HepG2 (cell line): ENCODE data around the gene CCM2. TPM values are rescaled to one million over a fixed set of nuclear protein-coding genes. Genes with fewer than 3 reads are reported as not detected.

Experiments used
- ATF7-NPFF ChIP-seq: sonication (generic); formaldehyde crosslinking; IDR thresholded peaks from 2 replicates; pipeline ENCODE4 v1.8.1; 2023; ENCODE audit warnings: mild to moderate bottlenecking, low read depth, missing genetic modification reagents, moderate library complexity
- CEBPB ChIP-seq: IDR thresholded peaks from 2 replicates; pipeline ENCODE4 v1.6.1; 2011; ENCODE audit warnings: low read depth, low read length, improper control_type of control experiment, borderline replicate concordance
- ELK4 ChIP-seq: sonication (generic); formaldehyde crosslinking; IDR thresholded peaks from 2 replicates; pipeline ENCODE4 v1.9.0; 2021; ENCODE audit warnings: missing genetic modification reagents, borderline replicate concordance
- ETV6 ChIP-seq: sonication (generic); formaldehyde crosslinking; conservative IDR thresholded peaks from 2 replicates; pipeline ENCODE4 v1.4.0; 2020; ENCODE audit warnings: missing genetic modification reagents
- HOXA3 ChIP-seq: sonication (generic); formaldehyde crosslinking; IDR thresholded peaks from 2 replicates; pipeline ENCODE4 v1.5.0; 2020; ENCODE audit warnings: missing genetic modification reagents
- MEF2D ChIP-seq: sonication (generic); formaldehyde crosslinking; IDR thresholded peaks from 2 replicates; pipeline ENCODE4 v1.5.1; 2020; ENCODE audit warnings: mild to moderate bottlenecking, missing genetic modification reagents
- RBFOX2 ChIP-seq: fragments of 200-400 bp; formaldehyde crosslinking; IDR thresholded peaks from 2 replicates; pipeline ENCODE4 v1.6.1; 2017; ENCODE audit warnings: low read depth, mild to moderate bottlenecking, low read length
- REPIN1 ChIP-seq: sonication (generic); formaldehyde crosslinking; IDR thresholded peaks from 2 replicates; pipeline ENCODE4 v1.8.0; 2022; ENCODE audit warnings: missing genetic modification reagents, low read depth, mild to moderate bottlenecking, borderline replicate concordance
- RFX3 ChIP-seq: IDR thresholded peaks from 2 replicates; pipeline ENCODE4 v1.6.1; 2016; ENCODE audit warnings: missing biosample characterization, missing genetic modification reagents
- THAP9 ChIP-seq: sonication (generic); formaldehyde crosslinking; IDR thresholded peaks from 2 replicates; pipeline ENCODE4; 2020; ENCODE audit warnings: missing genetic modification reagents, mild to moderate bottlenecking, borderline replicate concordance
- YEATS2 ChIP-seq: sonication (generic); formaldehyde crosslinking; IDR thresholded peaks from 2 replicates; pipeline ENCODE4 v1.4.0; 2020; ENCODE audit warnings: missing genetic modification reagents, borderline replicate concordance
- ZNF674 ChIP-seq: sonication (generic); formaldehyde crosslinking; IDR thresholded peaks from 2 replicates; pipeline ENCODE4 v1.5.0; 2020; ENCODE audit warnings: low read depth, mild to moderate bottlenecking, missing genetic modification reagents
- ZNF691 ChIP-seq: sonication (generic); formaldehyde crosslinking; IDR thresholded peaks from 2 replicates; pipeline ENCODE4 v1.4.0; 2020; ENCODE audit warnings: missing genetic modification reagents, low read depth, mild to moderate bottlenecking, borderline replicate concordance
- ZNF737 ChIP-seq: sonication (generic); formaldehyde crosslinking; IDR thresholded peaks from 2 replicates; pipeline ENCODE4 v1.5.0; 2020; ENCODE audit warnings: missing genetic modification reagents, mild to moderate bottlenecking, borderline replicate concordance
- ZNF83 ChIP-seq: sonication (generic); formaldehyde crosslinking; IDR thresholded peaks from 2 replicates; pipeline ENCODE4 v1.4.0; 2020; ENCODE audit warnings: missing genetic modification reagents, mild to moderate bottlenecking, borderline replicate concordance
- ZSCAN12 ChIP-seq: sonication (generic); formaldehyde crosslinking; IDR thresholded peaks from 2 replicates; pipeline ENCODE4 v1.9.0; 2021; ENCODE audit warnings: mild to moderate bottlenecking, missing genetic modification reagents
- polyA plus RNA-seq, 8 experiments: library from polyadenylated mRNA; depleted of rRNA in 3 of 8; stranded (reverse) in 7 of 8; unstranded in 1 of 8; fragments of >200 nt; fragmentation: Illumina TruSeq in 4 of 8; extraction: Trizol in 4 of 8; gene quantifications; 2 replicates each; pipeline versions ENCODE4 v1.2.1 to v1.2.3, GENCODE V29; 2011 to 2016; ENCODE audit warnings: low read depth in 4 of 8, missing spikeins in 1 of 8, mixed read lengths in 1 of 8; ENCODE audit not compliant: insufficient read depth in 1 of 8
- total RNA-seq, 5 experiments: library from RNA; depleted of rRNA; stranded (reverse); fragments of >200 nt; fragmentation: Illumina TruSeq; extraction: Trizol; gene quantifications; 2 replicates each; pipeline ENCODE4 v1.2.3, GENCODE V29; 2016; ENCODE audit warnings: low read depth in 1 of 5
- TF ChIP-seq, protein P1 (sequence below): IDR thresholded peaks from 2 replicates; pipeline ENCODE4 v1.6.1; 2016; ENCODE audit warnings: low read depth, missing genetic modification reagents, missing compliant biosample characterization

CCM2 gene
- total and polyA plus RNA-seq, 2 of the 13 experiments (the other 11 are each of a cell fraction or from before 2014, with no cell fraction given): 13.7 to 15.8 TPM

DNA sequence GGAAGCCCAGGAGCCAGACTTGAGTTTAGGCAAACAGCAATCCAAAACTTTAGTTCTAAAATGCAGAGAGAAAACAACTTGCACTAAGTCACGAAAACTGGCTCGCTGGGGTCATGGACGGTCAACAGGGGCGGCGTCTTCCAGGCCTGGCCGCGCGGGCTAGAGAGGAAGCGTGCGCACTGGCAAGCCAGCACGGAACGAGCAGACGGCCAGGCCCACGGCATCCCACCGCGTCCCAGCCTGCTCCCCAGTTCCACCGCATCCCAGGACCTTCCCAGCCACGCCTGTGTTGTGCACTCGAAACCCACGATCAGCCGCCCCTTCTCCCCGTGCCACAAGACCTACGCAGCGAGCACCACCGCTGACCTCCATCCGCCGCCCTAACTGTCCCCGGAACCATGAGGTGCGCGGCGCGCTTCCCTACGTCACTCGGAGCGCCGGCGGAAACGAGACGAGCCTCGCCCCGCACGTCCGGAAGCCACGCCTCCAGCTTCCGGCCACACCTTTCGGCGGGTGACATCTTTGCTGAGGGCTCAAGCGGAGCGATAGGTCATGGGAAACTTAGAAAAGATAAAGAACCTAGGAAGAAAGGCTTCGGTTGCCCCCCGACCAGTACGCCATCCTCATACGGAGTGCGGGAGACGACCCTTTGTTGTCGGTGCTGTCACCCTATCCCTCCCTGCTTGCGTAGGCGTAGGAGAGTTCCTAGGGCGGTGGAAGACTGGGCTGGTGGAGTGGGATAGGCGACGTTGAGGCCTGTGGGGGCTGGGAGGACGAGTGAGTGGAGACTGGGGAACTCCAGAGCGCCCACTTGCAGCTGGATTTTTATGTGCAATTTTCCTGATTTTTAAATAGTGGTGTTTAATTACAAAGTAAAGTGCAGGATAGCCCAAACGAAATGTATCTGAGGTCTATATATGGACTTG lies 111.6 kb downstream of the CCM2 start, which contains the start of gene TBRG4 (continued):
- TF ChIP-seq ZNF674 (CRISPR knock-in tag) (0 out of 2 replicates have a peak, but pooled peaks have one; percentile 66), REPIN1 (peak; percentile 75; the same call in 1 of the 2 replicates), MEF2D (CRISPR knock-in tag) (peak; percentile 79), CEBPB (no peak), ZSCAN12 (CRISPR knock-in tag) (no peak), RBFOX2 (peak; percentile 100), ZNF737 (peak; percentile 94; the same call in 1 of the 2 replicates), ETV6 (CRISPR knock-in tag) (peak; percentile 87; the same call in 1 of the 2 replicates), YEATS2 (peak; percentile 98), ATF7-NPFF (CRISPR knock-in tag) (peak; percentile 93), HOXA3 (CRISPR knock-in tag) (peak; percentile 98), ZNF83 (CRISPR knock-in tag) (0 out of 2 replicates have a peak, but pooled peaks have one; percentile 84), ELK4 (CRISPR knock-in tag) (peak; percentile 93; the same call in 1 of the 2 replicates), THAP9 (CRISPR knock-in tag) (peak; percentile 97), RFX3 (CRISPR knock-in tag) (no peak), ZNF691 (CRISPR knock-in tag) (peak; percentile 94; the same call in 1 of the 2 replicates)
- TF ChIP-seq, protein P1, sequence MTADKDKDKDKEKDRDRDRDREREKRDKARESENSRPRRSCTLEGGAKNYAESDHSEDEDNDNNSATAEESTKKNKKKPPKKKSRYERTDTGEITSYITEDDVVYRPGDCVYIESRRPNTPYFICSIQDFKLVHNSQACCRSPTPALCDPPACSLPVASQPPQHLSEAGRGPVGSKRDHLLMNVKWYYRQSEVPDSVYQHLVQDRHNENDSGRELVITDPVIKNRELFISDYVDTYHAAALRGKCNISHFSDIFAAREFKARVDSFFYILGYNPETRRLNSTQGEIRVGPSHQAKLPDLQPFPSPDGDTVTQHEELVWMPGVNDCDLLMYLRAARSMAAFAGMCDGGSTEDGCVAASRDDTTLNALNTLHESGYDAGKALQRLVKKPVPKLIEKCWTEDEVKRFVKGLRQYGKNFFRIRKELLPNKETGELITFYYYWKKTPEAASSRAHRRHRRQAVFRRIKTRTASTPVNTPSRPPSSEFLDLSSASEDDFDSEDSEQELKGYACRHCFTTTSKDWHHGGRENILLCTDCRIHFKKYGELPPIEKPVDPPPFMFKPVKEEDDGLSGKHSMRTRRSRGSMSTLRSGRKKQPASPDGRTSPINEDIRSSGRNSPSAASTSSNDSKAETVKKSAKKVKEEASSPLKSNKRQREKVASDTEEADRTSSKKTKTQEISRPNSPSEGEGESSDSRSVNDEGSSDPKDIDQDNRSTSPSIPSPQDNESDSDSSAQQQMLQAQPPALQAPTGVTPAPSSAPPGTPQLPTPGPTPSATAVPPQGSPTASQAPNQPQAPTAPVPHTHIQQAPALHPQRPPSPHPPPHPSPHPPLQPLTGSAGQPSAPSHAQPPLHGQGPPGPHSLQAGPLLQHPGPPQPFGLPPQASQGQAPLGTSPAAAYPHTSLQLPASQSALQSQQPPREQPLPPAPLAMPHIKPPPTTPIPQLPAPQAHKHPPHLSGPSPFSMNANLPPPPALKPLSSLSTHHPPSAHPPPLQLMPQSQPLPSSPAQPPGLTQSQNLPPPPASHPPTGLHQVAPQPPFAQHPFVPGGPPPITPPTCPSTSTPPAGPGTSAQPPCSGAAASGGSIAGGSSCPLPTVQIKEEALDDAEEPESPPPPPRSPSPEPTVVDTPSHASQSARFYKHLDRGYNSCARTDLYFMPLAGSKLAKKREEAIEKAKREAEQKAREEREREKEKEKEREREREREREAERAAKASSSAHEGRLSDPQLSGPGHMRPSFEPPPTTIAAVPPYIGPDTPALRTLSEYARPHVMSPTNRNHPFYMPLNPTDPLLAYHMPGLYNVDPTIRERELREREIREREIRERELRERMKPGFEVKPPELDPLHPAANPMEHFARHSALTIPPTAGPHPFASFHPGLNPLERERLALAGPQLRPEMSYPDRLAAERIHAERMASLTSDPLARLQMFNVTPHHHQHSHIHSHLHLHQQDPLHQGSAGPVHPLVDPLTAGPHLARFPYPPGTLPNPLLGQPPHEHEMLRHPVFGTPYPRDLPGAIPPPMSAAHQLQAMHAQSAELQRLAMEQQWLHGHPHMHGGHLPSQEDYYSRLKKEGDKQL (CRISPR knock-in tag): no peak
